Vagina (tissue), 2 donors: Measurements from ENCODE around the gene DOLPP1. TPM values are rescaled to one million over a fixed set of nuclear protein-coding genes. Genes with fewer than 3 reads are reported as not detected.
"Not testable (repeated sequence)": the region's sequence is repeated elsewhere in the genome, so short reads cannot be mapped to it uniquely, and the experiment has no call there.

ENCODE experiments used
- DNase-seq, 2 donors: peaks; one replicate each; pipeline ENCODE4 v3.0.0-alpha.2; 2017; ENCODE audit errors: extremely low spot score in 2 of 2
- H3K27ac ChIP-seq: fragments of 200-600 bp; sonication (generic); one replicate; pipeline ENCODE4 v1.5.1; 2019
- H3K27me3 ChIP-seq: fragments of 200-600 bp; sonication (generic); one replicate; pipeline ENCODE4 v1.5.1; 2019
- H3K36me3 ChIP-seq, 2 donors: fragments of 200-600 bp; sonication (generic); one replicate each; pipeline ENCODE4 v1.5.1; 2017 to 2019
- H3K4me1 ChIP-seq: fragments of 200-600 bp; sonication (generic); one replicate; pipeline ENCODE4 v1.5.1; 2019
- H3K4me3 ChIP-seq, 2 donors: fragments of 200-600 bp; sonication (generic); 1 replicate in 1 of 2; 2 replicates in 1 of 2; pipeline ENCODE4 v1.5.1; 2016 to 2019
- H3K9me3 ChIP-seq: fragments of 200-600 bp; sonication (generic); one replicate; pipeline ENCODE4 v1.5.1; 2019
- POLR2A ChIP-seq, 2 donors: fragments of 450-650 bp; IDR thresholded peaks; one replicate each; pipeline ENCODE4 v1.6.1; 2017; ENCODE audit warnings: antibody characterized with exemption in 2 of 2, mild to moderate bottlenecking in 2 of 2, moderate library complexity in 2 of 2
- POLR2AphosphoS5 ChIP-seq, 2 donors: sonication (generic); formaldehyde crosslinking; IDR thresholded peaks; one replicate each; pipeline ENCODE4 v1.9.0; 2017; ENCODE audit warnings: antibody characterized with exemption in 2 of 2, mild to moderate bottlenecking in 2 of 2, low read depth in 1 of 2; ENCODE audit not compliant: insufficient read depth in 1 of 2
- intact Hi-C: fragments of 100-400 bp; cut with DNase I; formaldehyde crosslinking; loops from one replicate; pipeline ENCODE4 v1.15.1; 2023
- total RNA-seq: library from RNA; depleted of rRNA; stranded (reverse); fragments of >200 nt; gene quantifications from one replicate; pipeline ENCODE4 v1.2.3, GENCODE V29; 2016
- TF ChIP-seq, protein P1 (sequence below), 3 experiments: fragments of 450-650 bp in 2 of 3; fragments of 200-600 bp in 1 of 3; sonication (generic) in 1 of 3; IDR thresholded peaks; one replicate each; pipeline ENCODE4 v1.5.1; 2017 to 2019; ENCODE audit warnings: antibody characterized with exemption in 3 of 3, mild to moderate bottlenecking in 2 of 3, moderate library complexity in 2 of 3

Gene DOLPP1, protein sequence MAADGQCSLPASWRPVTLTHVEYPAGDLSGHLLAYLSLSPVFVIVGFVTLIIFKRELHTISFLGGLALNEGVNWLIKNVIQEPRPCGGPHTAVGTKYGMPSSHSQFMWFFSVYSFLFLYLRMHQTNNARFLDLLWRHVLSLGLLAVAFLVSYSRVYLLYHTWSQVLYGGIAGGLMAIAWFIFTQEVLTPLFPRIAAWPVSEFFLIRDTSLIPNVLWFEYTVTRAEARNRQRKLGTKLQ
- 3.2 TPM for total RNA-seq

DNA sequence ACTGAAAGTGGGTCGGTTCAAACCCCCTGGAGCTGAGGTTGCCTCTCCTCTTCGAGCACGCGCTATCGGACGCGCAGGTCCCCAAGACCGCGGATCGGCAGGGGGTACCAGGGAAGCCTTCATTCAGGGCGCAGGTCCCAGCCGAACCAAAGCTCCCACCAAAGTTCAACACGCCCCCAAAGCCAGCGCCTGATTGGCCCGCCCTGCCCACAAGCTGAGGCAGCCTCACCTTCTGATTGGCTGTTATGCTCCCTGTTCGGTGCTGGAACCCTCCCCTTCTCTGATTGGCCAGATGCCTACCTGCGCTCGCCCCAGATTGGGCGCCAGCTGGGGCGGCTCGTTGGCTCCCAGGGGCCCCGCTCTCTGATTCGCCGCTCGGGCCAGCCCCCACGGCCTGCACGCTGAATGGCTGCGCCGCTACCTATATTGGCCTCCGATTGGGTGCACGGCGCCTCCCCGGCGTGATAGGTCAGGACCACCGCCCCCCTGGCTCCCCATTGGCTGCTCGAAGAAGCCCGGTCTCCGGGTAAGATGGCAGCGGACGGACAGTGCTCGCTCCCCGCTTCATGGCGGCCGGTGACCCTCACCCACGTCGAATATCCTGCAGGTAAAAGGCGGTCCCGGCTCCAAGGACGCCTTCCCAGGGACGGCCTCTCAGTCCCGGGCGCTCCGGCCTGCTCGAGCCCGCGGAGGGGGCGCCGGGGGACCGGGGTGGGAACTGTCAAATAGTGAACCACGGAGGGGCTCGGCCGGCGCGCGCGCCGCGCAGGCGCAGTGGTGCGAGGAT, at the start of gene DOLPP1:
TSS of gene DOLPP1 (plus strand) at position 511 of the 787 bp plus-strand sequence. CDS start at position 532, 21 bp downstream.
- Histone ChIP-seq H3K9me3 (no peaks in the 10 kb centered on the region), H3K4me3 (peak within 1 kb of the TSS; percentile 55 to 85), H3K4me1 (peaks cover 18% of the 10 kb centered on the region), H3K27me3 (no peaks in the 10 kb centered on the region), H3K36me3 (no peaks in the 10 kb centered on the region), H3K27ac (peak within 1 kb of the TSS; percentile 78)
- peak in 1 of 2 donors; percentile 100 for DNase-seq
- intact Hi-C loops = no loop called here
- TF ChIP-seq, protein P1, sequence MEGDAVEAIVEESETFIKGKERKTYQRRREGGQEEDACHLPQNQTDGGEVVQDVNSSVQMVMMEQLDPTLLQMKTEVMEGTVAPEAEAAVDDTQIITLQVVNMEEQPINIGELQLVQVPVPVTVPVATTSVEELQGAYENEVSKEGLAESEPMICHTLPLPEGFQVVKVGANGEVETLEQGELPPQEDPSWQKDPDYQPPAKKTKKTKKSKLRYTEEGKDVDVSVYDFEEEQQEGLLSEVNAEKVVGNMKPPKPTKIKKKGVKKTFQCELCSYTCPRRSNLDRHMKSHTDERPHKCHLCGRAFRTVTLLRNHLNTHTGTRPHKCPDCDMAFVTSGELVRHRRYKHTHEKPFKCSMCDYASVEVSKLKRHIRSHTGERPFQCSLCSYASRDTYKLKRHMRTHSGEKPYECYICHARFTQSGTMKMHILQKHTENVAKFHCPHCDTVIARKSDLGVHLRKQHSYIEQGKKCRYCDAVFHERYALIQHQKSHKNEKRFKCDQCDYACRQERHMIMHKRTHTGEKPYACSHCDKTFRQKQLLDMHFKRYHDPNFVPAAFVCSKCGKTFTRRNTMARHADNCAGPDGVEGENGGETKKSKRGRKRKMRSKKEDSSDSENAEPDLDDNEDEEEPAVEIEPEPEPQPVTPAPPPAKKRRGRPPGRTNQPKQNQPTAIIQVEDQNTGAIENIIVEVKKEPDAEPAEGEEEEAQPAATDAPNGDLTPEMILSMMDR (IDR thresholded peaks at IDR 0.05) = peak in 1 of 3 experiments; percentile 20
- TF ChIP-seq POLR2A (IDR thresholded peaks at IDR 0.05) (peak in 1 of 2 donors; percentile 45), POLR2AphosphoS5 (IDR thresholded peaks at IDR 0.05; ENCODE audit: insufficient read depth in 1 of 2, low read depth in 1 of 2) (peak; percentile 71 to 90)

DNA sequence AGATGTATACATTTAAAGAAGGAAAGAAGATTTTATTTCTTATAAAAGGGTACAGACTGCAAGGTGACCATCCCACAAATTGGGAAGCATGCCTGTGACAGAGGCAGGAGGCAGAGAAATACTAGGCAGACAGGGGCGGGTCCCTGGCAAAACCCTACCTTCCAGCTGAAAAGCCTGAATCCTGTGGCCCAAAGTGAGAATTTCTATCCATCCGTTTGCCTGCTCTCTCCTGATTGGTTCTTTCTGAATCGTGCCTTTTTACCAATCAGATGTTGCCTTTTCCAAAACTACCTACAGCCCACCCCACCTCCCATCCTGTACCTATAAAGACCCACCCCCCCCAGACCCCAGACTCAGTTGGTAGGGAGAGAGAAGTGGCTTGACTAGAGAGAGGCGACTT, 49.4 kb upstream of the DOLPP1 start:
- intact Hi-C loops = no loop called here
- Histone ChIP-seq H3K27me3 (no peaks in the 10 kb centered on the region), H3K36me3 (no peaks in the 10 kb centered on the region), H3K4me3 (no peak overlapping the region), H3K4me1 (peaks cover 17% of the 10 kb centered on the region), H3K27ac (no peak overlapping the region), H3K9me3 (no peaks in the 10 kb centered on the region)
- TF ChIP-seq, protein P1 (IDR thresholded peaks at IDR 0.05) = no peak
- TF ChIP-seq POLR2AphosphoS5 (IDR thresholded peaks at IDR 0.05; ENCODE audit: insufficient read depth in 1 of 2, low read depth in 1 of 2) (no peak), POLR2A (IDR thresholded peaks at IDR 0.05) (no peak)
- no peak for DNase-seq

DNA sequence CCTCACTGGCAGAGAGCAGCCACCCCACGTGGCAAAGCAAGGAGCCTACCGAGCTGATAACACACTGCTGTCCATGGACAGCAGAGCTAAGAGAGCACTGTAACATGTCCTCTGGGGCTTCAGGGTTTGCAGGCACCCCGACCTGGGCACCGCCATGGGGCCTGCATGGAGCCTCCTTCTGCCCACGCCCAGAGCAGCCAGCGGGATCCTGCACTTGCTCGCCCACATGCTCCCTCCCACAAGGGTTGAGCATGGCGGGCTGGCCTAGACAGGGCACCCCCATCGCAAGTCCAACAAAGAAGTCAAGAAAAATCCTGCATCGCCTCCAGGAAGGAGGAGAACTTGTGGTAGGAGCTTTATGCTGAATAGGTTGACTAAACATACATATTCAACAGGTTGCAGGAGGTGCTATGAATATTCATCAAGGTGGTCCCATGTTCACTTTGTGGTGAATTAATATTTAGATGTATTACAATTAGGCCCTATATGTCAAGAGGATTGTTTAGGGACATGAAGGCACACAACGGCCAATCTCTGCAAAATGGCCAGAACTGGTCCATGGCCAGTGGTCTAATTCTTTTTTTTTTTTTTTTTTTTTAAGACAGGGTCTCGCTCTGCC, 48.3 kb upstream of the DOLPP1 start:
- TF ChIP-seq POLR2AphosphoS5 (IDR thresholded peaks at IDR 0.05; ENCODE audit: insufficient read depth in 1 of 2, low read depth in 1 of 2) = no peak
- no peak for TF ChIP-seq POLR2A (IDR thresholded peaks at IDR 0.05)
- TF ChIP-seq, protein P1 (IDR thresholded peaks at IDR 0.05) = no peak
- DNase-seq = no peak
- intact Hi-C loops = no loop called here
- Histone ChIP-seq H3K4me3 (no peak overlapping the region), H3K27ac (no peak overlapping the region), H3K4me1 (peaks cover 14% of the 10 kb centered on the region), H3K36me3 (no peaks in the 10 kb centered on the region), H3K9me3 (no peaks in the 10 kb centered on the region), H3K27me3 (no peaks in the 10 kb centered on the region)

DNA sequence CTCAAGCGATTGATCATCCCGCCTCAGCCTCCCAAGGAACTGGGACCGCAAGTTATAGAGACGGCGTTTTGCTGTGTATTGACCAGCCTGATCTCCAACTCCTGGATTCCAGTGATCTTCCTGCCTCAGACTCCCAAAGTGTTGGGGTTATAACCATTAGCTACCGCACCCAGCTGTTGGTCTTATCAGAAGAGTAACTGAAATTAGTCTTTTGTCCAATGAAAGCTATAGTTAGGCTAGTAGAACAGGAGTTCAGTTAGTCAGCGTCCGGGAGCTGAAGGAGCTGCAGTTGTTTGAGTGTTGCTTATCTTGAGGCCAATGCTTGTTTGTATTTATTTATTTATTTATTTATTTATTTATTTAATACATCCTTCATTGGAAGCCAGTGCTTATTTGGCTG, 47.7 kb upstream of the DOLPP1 start:
- Histone ChIP-seq H3K36me3 (no peaks in the 10 kb centered on the region), H3K27ac (no peak overlapping the region), H3K4me1 (peaks cover 19% of the 10 kb centered on the region), H3K4me3 (no peak overlapping the region), H3K27me3 (no peaks in the 10 kb centered on the region), H3K9me3 (no peaks in the 10 kb centered on the region)
- no peak for DNase-seq
- TF ChIP-seq, protein P1 (IDR thresholded peaks at IDR 0.05) = no peak
- intact Hi-C loops = no loop called here

DNA sequence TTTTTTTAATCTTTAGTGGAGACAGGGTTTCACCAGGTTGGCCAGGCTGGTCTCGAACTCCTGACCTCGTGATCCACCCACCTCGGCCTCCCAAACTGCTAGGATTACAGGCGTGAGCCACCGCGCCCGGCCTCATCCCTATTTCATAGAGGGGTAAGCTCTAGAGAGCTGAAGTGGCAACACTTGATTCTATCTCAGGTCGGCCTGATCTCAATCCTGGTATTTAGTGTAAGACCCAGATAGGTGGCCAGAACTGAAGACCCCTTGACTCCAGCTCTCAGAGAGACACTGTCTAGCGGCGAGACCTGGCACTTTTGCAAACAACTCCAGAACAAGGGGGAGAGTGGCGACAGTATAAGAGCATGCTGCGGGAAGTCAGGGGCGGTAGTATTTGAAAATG, 45.1 kb upstream of the DOLPP1 start:
- DNase-seq, intact Hi-C loops, H3K9me3 ChIP-seq, H3K27me3 ChIP-seq, H3K36me3 ChIP-seq: not testable (repeated sequence)
- Histone ChIP-seq H3K27ac (peak overlapping the region; percentile 89), H3K4me1 (peaks cover 29% of the 10 kb centered on the region), H3K4me3 (peak overlapping the region; percentile 76 to 99)
